T-cell (primary cell): Measurements from ENCODE around the gene DNAJC11. TPM values are rescaled to one million over a fixed set of nuclear protein-coding genes. Genes with fewer than 3 reads are reported as not detected.

Source experiments
- ATAC-seq, 4 experiments: fragments of 200-7000 bp in 3 of 4; fragments of 150-1000 bp in 1 of 4; cut with Tn5 transposase; replicated peaks in 1 of 4; 1 replicate in 3 of 4; 2 replicates in 1 of 4; pipeline ENCODE4 v1.10.0; 2021; ENCODE audit warnings: moderate library complexity in 3 of 4, mild to moderate bottlenecking in 2 of 4, moderate number of reproducible peaks in 1 of 4
- CTCF ChIA-PET, 2 donors: fragments of 300-600 bp; sonication (Branson Sonifier 250); formaldehyde crosslinking; loops; one replicate each; lab custom pipeline; 2022; ENCODE audit warnings: antibody characterized with exemption in 2 of 2; lab: Charles Lee
- POLR2A ChIA-PET, 2 donors: fragments of 300-600 bp; sonication (Branson Sonifier 250); formaldehyde crosslinking; loops; one replicate each; lab custom pipeline; 2022; ENCODE audit warnings: antibody characterized with exemption in 2 of 2; lab: Charles Lee
- DNase-seq, 35 experiments: peaks; one replicate each; pipeline versions ENCODE4 v3.0.0 to v3.0.0-alpha.2; 2013 to 2023
- H3K27ac ChIP-seq: one replicate; pipeline ENCODE4 v1.5.1; 2013; ENCODE audit warnings: low read length
- H3K27me3 ChIP-seq, 2 experiments: replicated peaks in 1 of 2; 1 replicate in 1 of 2; 2 replicates in 1 of 2; pipeline versions ENCODE4 v1.6.1 to v1.7.0; 2013; ENCODE audit warnings: low read length in 1 of 2, mixed read lengths in 1 of 2; ENCODE audit not compliant: control insufficient read depth in 2 of 2, insufficient read depth in 2 of 2; ENCODE audit errors: extremely low read depth in 1 of 2
- H3K36me3 ChIP-seq, 2 donors: 1 replicate in 1 of 2; 2 replicates in 1 of 2; pipeline versions ENCODE4 v1.6.1 to v1.7.0; 2013; ENCODE audit warnings: low read length in 1 of 2; ENCODE audit not compliant: control insufficient read depth in 2 of 2, insufficient read depth in 1 of 2; ENCODE audit errors: extremely low read depth in 1 of 2
- H3K4me1 ChIP-seq, 2 experiments: 1 replicate in 1 of 2; 2 replicates in 1 of 2; pipeline versions ENCODE4 v1.6.1 to v1.7.0; 2013; ENCODE audit warnings: low read length in 2 of 2, mixed read lengths in 1 of 2; ENCODE audit not compliant: insufficient read depth in 2 of 2, control insufficient read depth in 1 of 2; ENCODE audit errors: extremely low read depth in 1 of 2
- H3K4me3 ChIP-seq, 2 donors: 1 replicate in 1 of 2; 2 replicates in 1 of 2; pipeline versions ENCODE4 v1.5.1 to v1.7.0; 2013; ENCODE audit warnings: mild to moderate bottlenecking in 2 of 2, low read length in 1 of 2, moderate library complexity in 1 of 2; ENCODE audit not compliant: control insufficient read depth in 1 of 2; ENCODE audit errors: extremely low read depth in 1 of 2
- H3K9me3 ChIP-seq: 2 replicates; pipeline ENCODE4 v1.7.0; 2013
- H3K27ac Mint-ChIP-seq, 2 donors: one replicate each; pipeline ENCODE4 v1.8.0; 2020 to 2021; ENCODE audit warnings: mild to moderate bottlenecking in 2 of 2, mixed read lengths in 2 of 2
- H3K27me3 Mint-ChIP-seq, 2 donors: one replicate each; pipeline ENCODE4 v1.8.0; 2021 to 2022; ENCODE audit warnings: mixed read lengths in 2 of 2
- H3K36me3 Mint-ChIP-seq: one replicate; pipeline ENCODE4 v1.8.0; 2021; ENCODE audit warnings: mixed read lengths
- H3K4me1 Mint-ChIP-seq, 3 donors: one replicate each; pipeline ENCODE4 v1.8.0; 2020 to 2022; ENCODE audit warnings: mixed read lengths in 3 of 3, mild to moderate bottlenecking in 1 of 3
- H3K4me3 Mint-ChIP-seq, 3 donors: one replicate each; pipeline ENCODE4 v1.8.0; 2020 to 2022; ENCODE audit warnings: mild to moderate bottlenecking in 3 of 3, mixed read lengths in 3 of 3, moderate library complexity in 3 of 3
- H3K9me3 Mint-ChIP-seq, 3 donors: one replicate each; pipeline ENCODE4 v1.8.0; 2020 to 2022; ENCODE audit warnings: mixed read lengths in 3 of 3
- WGBS: methylation state at CpG from one replicate; pipeline ENCODE4 v1.1.5; 2013; ENCODE audit warnings: missing lambda C conversion rate; ENCODE audit not compliant: insufficient coverage; 5-methylcytosine and 5-hydroxymethylcytosine counted together
- total RNA-seq, 35 experiments: library from RNA in 6 of 35; stranded (reverse) in 6 of 35; fragments of 120-200 nt in 1 of 35; gene quantifications; one replicate each; pipeline versions ENCODE4 v1.2.1 to v1.2.4 and lab custom pipeline; 2013 to 2026

The DNAJC11 gene
- total RNA-seq, 5 donors from 2014 or later (not counting 1 experiment from before 2014, with no cell fraction given), result 38.5 to 45.2 (median 42.1) TPM

DNA sequence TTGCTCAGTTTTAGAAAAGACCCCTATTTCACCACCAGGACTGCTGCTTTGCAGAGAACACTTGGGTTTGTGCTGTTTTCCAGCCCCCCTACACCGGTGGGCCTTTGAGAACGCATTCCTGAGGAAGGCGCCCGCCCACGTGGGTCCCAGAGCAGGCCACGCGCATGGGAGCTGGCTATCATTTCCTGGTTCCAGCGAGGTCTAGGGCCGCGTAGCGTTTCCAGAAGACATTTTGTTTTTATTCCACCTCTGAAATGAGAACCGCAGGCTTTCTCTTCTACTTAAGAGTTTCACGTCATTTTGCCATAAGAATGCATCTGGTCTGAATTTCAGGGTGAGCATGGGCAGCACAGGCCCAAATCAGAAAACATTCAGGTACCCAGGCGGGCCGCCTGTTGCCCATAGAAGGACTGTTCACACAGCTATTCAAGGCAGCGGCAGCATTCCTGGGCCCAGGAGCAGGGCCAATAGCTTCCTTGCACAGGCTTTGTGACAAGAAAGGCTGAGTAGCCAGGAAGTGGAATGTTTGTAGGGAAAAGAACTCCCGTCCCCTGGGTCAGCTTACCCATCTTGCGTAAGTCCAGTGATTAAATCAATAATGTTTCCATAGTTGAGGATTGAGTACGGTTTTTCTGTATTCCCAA is 97.6 kb downstream of the DNAJC11 start:
- CTCF ChIA-PET, result interaction anchor here in 1 of 2 donors (1.1 to 1.2 kb wide), 2 partner anchors 15 to 20 kb away, joined by 3 to 4 read pairs; no protein-coding TSS in a partner anchor
- peak overlapping the region; percentile 70 to 79 for H3K4me3 ChIP-seq
- no peaks in the 10 kb centered on the region for H3K36me3 ChIP-seq
- peaks cover 15 to 38% of the 10 kb centered on the region in 2 experiments for H3K4me1 ChIP-seq
- no peak for ATAC-seq
- 59% methylated on average over 11 of the region's 19 CpGs for WGBS
- no peaks in the 10 kb centered on the region for H3K9me3 ChIP-seq
- H3K27ac ChIP-seq, result peak overlapping the region; percentile 82
- Mint-ChIP-seq H3K4me1 (peaks cover 23 to 34% (median 33%) of the 10 kb centered on the region in 3 donors), H3K36me3 (peaks cover 12% of the 10 kb centered on the region), H3K27ac (peak overlapping the region; percentile 96 to 97), H3K4me3 (peak overlapping the region; percentile 84 to 99 (median 85)), H3K9me3 (no peaks in the 10 kb centered on the region), H3K27me3 (no peaks in the 10 kb centered on the region)
- no peaks in the 10 kb centered on the region for H3K27me3 ChIP-seq
- DNase-seq, result peak in 5 of 35 experiments; percentile 10 to 38 (median 31)
- POLR2A ChIA-PET, result interaction anchor here in 1 of 2 donors (0.7 kb wide), 1 partner anchor 8 kb away, joined by 3 read pairs; no protein-coding TSS in a partner anchor

DNA sequence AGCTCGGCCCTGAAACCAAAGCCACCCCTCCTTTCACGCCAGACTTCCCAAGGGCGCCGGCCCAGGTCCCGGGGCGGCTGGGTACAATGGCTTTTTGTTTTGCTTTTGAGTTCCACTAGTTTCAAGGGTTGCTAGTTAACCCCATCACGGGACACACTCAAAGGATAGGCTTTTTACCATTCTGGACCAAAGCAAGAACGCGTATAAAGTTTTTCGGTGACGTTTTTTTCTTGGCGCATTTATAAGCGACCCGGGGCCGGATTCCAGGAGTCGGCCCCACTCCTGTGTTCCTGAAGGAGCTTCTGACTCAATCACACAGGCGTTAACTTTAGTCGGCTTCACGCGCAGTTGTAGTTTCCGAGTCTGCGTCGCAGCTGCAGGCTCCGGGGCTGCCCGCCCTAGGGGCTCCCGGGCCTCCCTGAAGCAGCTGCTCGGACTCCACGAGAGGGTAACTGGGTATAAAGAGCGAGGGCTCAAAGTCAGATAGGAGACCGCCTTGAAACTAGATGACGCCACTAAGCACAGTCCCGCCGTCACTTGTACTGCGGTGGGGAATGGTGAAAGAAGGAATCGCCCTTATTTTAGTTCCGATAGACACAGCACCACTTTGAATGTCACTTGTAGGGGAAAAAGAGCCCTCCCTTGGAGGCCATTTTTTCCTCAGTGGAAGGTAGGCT is 98.2 kb downstream of the DNAJC11 start:
- Mint-ChIP-seq H3K4me1 (peaks cover 28 to 40% (median 38%) of the 10 kb centered on the region in 3 donors), H3K36me3 (peaks cover 12% of the 10 kb centered on the region)
- CTCF ChIA-PET, result interaction anchor here (0.5 to 1.2 kb wide), 3 partner anchors 14 to 21 kb away, joined by 3 to 4 read pairs (median 3); no protein-coding TSS in a partner anchor

DNA sequence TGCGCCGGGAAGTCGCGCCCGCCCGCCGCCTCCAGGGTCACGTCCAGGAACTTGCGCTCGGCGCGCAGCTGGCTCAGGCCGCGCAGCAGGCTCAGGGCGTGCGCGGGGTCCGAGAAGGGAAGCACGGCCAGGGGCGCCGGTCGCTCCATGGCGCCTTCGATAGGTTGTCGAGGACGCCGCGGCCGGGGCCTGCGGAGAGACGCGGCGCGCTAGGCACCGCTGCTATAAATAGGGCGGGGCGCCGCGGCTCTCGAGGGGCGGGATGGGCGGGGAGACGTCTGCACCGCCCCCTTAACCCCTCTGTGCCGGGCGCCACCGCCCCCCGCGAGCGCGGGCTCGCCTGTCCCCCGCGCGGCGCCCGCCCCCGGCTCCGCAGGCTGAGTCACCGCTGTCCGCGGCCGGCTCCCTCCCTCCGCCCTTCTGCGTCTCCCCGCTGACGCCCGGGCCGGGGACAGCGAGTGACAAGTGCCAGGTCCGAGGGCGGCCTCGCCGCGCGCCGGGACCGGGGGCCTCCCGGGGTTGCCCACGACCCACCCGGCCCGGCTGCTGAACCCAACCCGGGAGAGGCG is 98.9 kb downstream of the DNAJC11 start, which contains the start of gene KLHL21:
Gene KLHL21 (minus strand): TSS at position 201 of the 569 bp plus-strand sequence. CDS start 52 bp downstream, at position 149.
- WGBS, result under 1% methylated on average over 74 of the region's 84 CpGs
- Mint-ChIP-seq H3K4me1 (peaks cover 34 to 42% (median 38%) of the 10 kb centered on the region in 3 donors), H3K36me3 (peaks cover 12% of the 10 kb centered on the region), H3K27ac (peak within 1 kb of the TSS; percentile 98 to 99), H3K27me3 (no peaks in the 10 kb centered on the region), H3K9me3 (no peaks in the 10 kb centered on the region), H3K4me3 (peak within 1 kb of the TSS; percentile 96 to 99 (median 99))
- no peaks in the 10 kb centered on the region for H3K9me3 ChIP-seq
- ATAC-seq (peak; percentile 63 to 73 (median 70)), DNase-seq (peak; percentile 50 to 89 (median 76))
- peaks cover 0 to 5% of the 10 kb centered on the region in 2 donors for H3K36me3 ChIP-seq
- ChIA-PET POLR2A (interaction anchor here in 1 of 2 donors (0.6 kb wide), 1 partner anchor 114 kb away, joined by 3 read pairs; no protein-coding TSS in a partner anchor), CTCF (interaction anchor here (0.5 to 1.2 kb wide), 2 partner anchors 18 to 21 kb away, joined by 3 to 4 read pairs; no protein-coding TSS in a partner anchor)
- H3K27ac ChIP-seq, result peak within 1 kb of the TSS; percentile 82
- H3K27me3 ChIP-seq, result no peaks in the 10 kb centered on the region
- H3K4me1 ChIP-seq, result peaks cover 17 to 48% of the 10 kb centered on the region in 2 experiments
- H3K4me3 ChIP-seq, result peak within 1 kb of the TSS; percentile 79 to 97

More for the DNA sequence above, 98.2 kb downstream of the DNAJC11 start:
- no peaks in the 10 kb centered on the region for H3K36me3 ChIP-seq
- H3K9me3 Mint-ChIP-seq, result no peaks in the 10 kb centered on the region
- H3K9me3 ChIP-seq, result no peaks in the 10 kb centered on the region
- no peaks in the 10 kb centered on the region for H3K27me3 Mint-ChIP-seq
- H3K4me3 Mint-ChIP-seq, result peak overlapping the region; percentile 84 to 99 (median 85)
- peak; percentile 52 to 80 (median 65) for DNase-seq
- 2% methylated on average over 23 of the region's 36 CpGs for WGBS
- peaks cover 17 to 42% of the 10 kb centered on the region in 2 experiments for H3K4me1 ChIP-seq
- peak overlapping the region; percentile 70 to 79 for H3K4me3 ChIP-seq
- peak overlapping the region; percentile 82 for H3K27ac ChIP-seq
- POLR2A ChIA-PET, result interaction anchor here in 1 of 2 donors (0.6 to 0.7 kb wide), 2 partner anchors 9 to 115 kb away, joined by 3 read pairs; no protein-coding TSS in a partner anchor
- peak overlapping the region; percentile 96 to 97 for H3K27ac Mint-ChIP-seq
- H3K27me3 ChIP-seq, result no peaks in the 10 kb centered on the region
- peak; percentile 30 to 58 (median 43) for ATAC-seq

DNA sequence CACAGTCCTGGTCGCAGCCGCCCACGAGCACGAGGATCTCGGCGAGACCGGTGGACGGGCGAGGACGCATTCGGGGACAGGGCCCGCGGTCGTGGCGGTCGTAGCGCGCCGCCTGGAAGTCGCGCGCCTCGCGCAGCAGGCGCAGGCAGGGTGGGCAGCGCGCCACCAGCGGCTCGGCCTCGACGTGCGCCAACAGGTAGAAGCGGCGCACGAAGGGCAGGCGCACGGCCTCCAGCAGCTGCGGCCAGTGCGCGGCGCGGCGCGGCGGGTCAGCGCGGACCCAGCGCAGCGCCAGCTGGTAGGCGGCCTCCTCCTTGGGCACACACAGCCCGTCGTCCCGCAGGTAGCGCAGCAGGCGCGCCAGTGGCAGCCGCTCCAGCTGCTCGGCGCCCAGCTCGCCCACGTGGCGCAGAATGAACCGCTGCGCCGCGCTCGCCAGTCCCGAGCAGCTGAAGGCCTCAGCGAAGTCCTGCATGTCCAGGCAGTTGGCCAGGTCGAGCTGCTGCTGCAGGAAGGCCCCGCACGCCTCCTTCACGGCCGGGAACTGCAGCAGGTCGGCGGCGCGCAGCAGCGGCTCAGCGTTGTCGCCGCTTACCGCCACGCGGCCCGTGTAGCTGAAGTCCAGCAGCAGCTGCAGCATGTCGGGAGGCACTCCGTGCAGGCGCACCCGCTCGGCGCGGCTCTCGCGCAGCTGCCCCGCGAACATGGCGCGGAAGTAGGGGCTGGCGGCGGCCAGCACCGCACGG is 99.5 kb downstream of the DNAJC11 start:
- peak overlapping the region; percentile 79 to 97 for H3K4me3 ChIP-seq
- under 1% methylated on average over 103 of the region's 103 CpGs for WGBS

DNA sequence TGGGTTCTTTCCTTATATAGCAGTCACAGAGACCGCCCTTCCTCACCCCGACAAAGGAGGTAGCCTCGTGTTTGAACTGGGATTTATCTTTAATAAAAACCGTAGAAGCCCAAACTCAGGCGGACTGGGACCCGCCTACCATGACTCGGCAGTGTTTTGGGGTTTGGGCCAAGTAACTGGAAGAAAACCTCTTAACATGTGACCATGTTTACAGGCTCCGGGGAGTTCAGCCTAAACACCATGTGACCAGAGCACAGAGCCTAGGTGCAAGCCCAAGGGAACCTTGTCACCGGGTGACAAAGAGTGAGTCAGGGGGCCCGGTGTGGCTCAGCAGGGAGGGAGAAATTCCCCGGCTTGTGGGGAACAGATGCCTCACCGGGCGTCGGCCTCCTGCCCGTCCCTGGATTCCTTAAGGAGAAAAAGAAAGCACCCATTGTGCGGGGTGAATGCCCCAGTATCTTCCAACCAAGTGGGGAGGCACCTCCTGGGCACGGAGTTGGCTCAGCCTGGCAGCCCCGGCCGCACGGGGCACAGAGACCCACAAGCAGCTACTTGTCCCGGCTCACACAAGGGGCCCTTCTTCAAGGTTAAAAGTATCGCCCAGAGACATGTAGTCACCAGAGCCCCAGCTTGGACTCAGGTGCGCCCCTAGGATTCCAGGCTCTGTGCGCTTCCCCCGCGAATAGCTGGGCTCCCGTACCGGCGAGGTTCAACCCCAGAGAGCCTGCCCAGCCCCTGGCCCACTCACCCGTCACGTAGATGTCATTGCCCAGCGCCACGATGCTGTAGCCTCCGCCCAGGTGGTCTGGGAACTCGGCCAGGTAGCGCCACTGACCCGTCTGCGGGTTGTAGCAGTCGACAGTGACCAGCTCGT is 100.3 kb downstream of the DNAJC11 start:
- ATAC-seq (peak; percentile 41 to 50 (median 46)), DNase-seq (peak in 34 of 35 experiments; percentile 34 to 81 (median 54))
- Mint-ChIP-seq H3K36me3 (peaks cover 15% of the 10 kb centered on the region), H3K4me3 (peak overlapping the region; percentile 96 to 99 (median 99)), H3K4me1 (peaks cover 41 to 55% (median 45%) of the 10 kb centered on the region in 3 donors), H3K27ac (peak overlapping the region; percentile 98 to 99), H3K27me3 (no peaks in the 10 kb centered on the region), H3K9me3 (no peaks in the 10 kb centered on the region)
- WGBS, result under 1% methylated on average over 33 of the region's 40 CpGs
- ChIA-PET CTCF (interaction anchor here in 1 of 2 donors (1.2 to 2.0 kb wide), 2 partner anchors 11 to 21 kb away, joined by 3 to 10 read pairs; partner anchors contain the start of gene ZBTB48), POLR2A (interaction anchor here in 1 of 2 donors (0.5 kb wide), 1 partner anchor 141 kb away, joined by 3 read pairs; no protein-coding TSS in a partner anchor)
- H3K36me3 ChIP-seq, result peaks cover 9 to 19% of the 10 kb centered on the region in 2 donors
- no peaks in the 10 kb centered on the region for H3K9me3 ChIP-seq
- H3K27me3 ChIP-seq, result no peaks in the 10 kb centered on the region
- peak overlapping the region; percentile 51 for H3K27ac ChIP-seq
- peak overlapping the region; percentile 79 to 97 for H3K4me3 ChIP-seq
- peaks cover 17 to 63% of the 10 kb centered on the region in 2 experiments for H3K4me1 ChIP-seq

More for the DNA sequence above, 99.5 kb downstream of the DNAJC11 start:
- H3K9me3 Mint-ChIP-seq, result no peaks in the 10 kb centered on the region
- Histone ChIP-seq H3K36me3 (peaks cover 1 to 11% of the 10 kb centered on the region in 2 donors), H3K27me3 (no peaks in the 10 kb centered on the region), H3K9me3 (no peaks in the 10 kb centered on the region), H3K4me1 (peaks cover 17 to 54% of the 10 kb centered on the region in 2 experiments), H3K27ac (peak overlapping the region; percentile 51)
- CTCF ChIA-PET, result interaction anchor here in 1 of 2 donors (1.2 kb wide), 1 partner anchor 10 kb away, joined by 3 read pairs; no protein-coding TSS in a partner anchor
- peaks cover 38 to 48% (median 38%) of the 10 kb centered on the region in 3 donors for H3K4me1 Mint-ChIP-seq
- DNase-seq (peak in 7 of 35 experiments; percentile 19 to 52 (median 28)), ATAC-seq (peak; percentile 36 to 51 (median 49))
- POLR2A ChIA-PET, result no interaction called here
- H3K27ac Mint-ChIP-seq, result peak overlapping the region; percentile 98 to 99
- H3K27me3 Mint-ChIP-seq, result no peaks in the 10 kb centered on the region
- H3K4me3 Mint-ChIP-seq, result peak overlapping the region; percentile 96 to 99 (median 99)
- peaks cover 12% of the 10 kb centered on the region for H3K36me3 Mint-ChIP-seq
